Endothelial cell of umbilical vein (primary cell): ENCODE results near the gene CACNA2D3. TPM values are rescaled to one million over a fixed set of nuclear protein-coding genes. Genes with fewer than 3 reads are reported as not detected.

ENCODE experiments used
- BruUV-seq: library from RNA; stranded (reverse); fragments of 400-500 nt; replicated peaks from 2 replicates; lab custom pipeline; 2021; lab: Mats Ljungman, UMichigan
- CTCF ChIA-PET: fragments of 300-600, 350-600 bp; sonication (Branson Sonifier 250); formaldehyde crosslinking; loops from one replicate; lab custom pipeline; 2021; ENCODE audit warnings: antibody characterized with exemption, inconsistent platforms; lab: Charles Lee
- POLR2A ChIA-PET: fragments of 300-600, 350-600 bp; sonication (Branson Sonifier 250); formaldehyde crosslinking; loops from one replicate; lab custom pipeline; 2021; ENCODE audit warnings: antibody characterized with exemption, inconsistent platforms; lab: Charles Lee
- DNase-seq: peaks from one replicate; pipeline ENCODE4 v3.0.0-alpha.2; 2011; ENCODE audit warnings: low read depth, low spot score
- FAIRE-seq: peaks from 2 replicates; lab custom pipeline; 2011; peaks lifted over from hg19 to GRCh38; lab: Jason Lieb, UNC
- H2AFZ ChIP-seq: 2 replicates; pipeline ENCODE4 v1.6.0; 2012; ENCODE audit warnings: low read depth, low read length, control low read depth, inconsistent platforms
- H3K27ac ChIP-seq: 2 replicates; pipeline ENCODE4 v1.5.1; 2011; ENCODE audit warnings: low read depth, mild to moderate bottlenecking, control low read depth, low read length, moderate library complexity; ENCODE audit not compliant: insufficient read depth
- H3K27me3 ChIP-seq, 2 experiments: 2 replicates each; pipeline versions ENCODE4 v1.6.0 to v1.6.1; 2011; ENCODE audit warnings: low read length in 2 of 2, mixed read lengths in 1 of 2; ENCODE audit not compliant: control insufficient read depth in 2 of 2, insufficient read depth in 2 of 2
- H3K36me3 ChIP-seq, 2 experiments: 2 replicates in 1 of 2; 3 replicates in 1 of 2; pipeline ENCODE4 v1.5.1; 2011; ENCODE audit warnings: low read length in 2 of 2, mild to moderate bottlenecking in 1 of 2, moderate library complexity in 1 of 2; ENCODE audit not compliant: control insufficient read depth in 2 of 2, insufficient read depth in 2 of 2; ENCODE audit errors: extremely low read depth in 1 of 2
- H3K4me1 ChIP-seq: 3 replicates; pipeline ENCODE4 v1.5.1; 2011; ENCODE audit warnings: mild to moderate bottlenecking, low read length; ENCODE audit not compliant: control insufficient read depth, insufficient read depth; ENCODE audit errors: extremely low read depth
- H3K4me2 ChIP-seq: 2 replicates; pipeline ENCODE4 v1.6.1; 2011; ENCODE audit warnings: low read length, control low read depth, mixed read lengths; ENCODE audit not compliant: insufficient read depth
- H3K4me3 ChIP-seq, 3 experiments: fragments of 200-600 bp in 1 of 3; sonication (generic), shearing (Covaris generic) in 1 of 3; replicated peaks in 1 of 3; 2 replicates each; pipeline ENCODE4 v1.5.1; 2011 to 2016; ENCODE audit warnings: control low read depth in 3 of 3, low read length in 3 of 3, mild to moderate bottlenecking in 2 of 3, inconsistent platforms in 1 of 3, low read depth in 1 of 3, moderate library complexity in 1 of 3; ENCODE audit not compliant: insufficient read depth in 1 of 3
- H3K79me2 ChIP-seq: 2 replicates; pipeline ENCODE4 v1.6.0; 2012; ENCODE audit warnings: low read length, inconsistent platforms; ENCODE audit not compliant: control insufficient read depth, insufficient read depth
- H3K9ac ChIP-seq: replicated peaks from 2 replicates; pipeline ENCODE3; 2011; ENCODE audit warnings: low read length, control low read depth; ENCODE audit not compliant: insufficient read depth; ENCODE audit errors: extremely low read depth
- H3K9me1 ChIP-seq: replicated peaks from 3 replicates; pipeline ENCODE4 v1.6.0; 2011; ENCODE audit warnings: mild to moderate bottlenecking, low read length; ENCODE audit not compliant: control insufficient read depth, insufficient read depth; ENCODE audit errors: extremely low read depth
- H3K9me3 ChIP-seq: replicated peaks from 2 replicates; pipeline ENCODE4 v1.5.1; 2012; ENCODE audit warnings: low read length, inconsistent platforms; ENCODE audit not compliant: control insufficient read depth, insufficient read depth
- H4K20me1 ChIP-seq: replicated peaks from 2 replicates; pipeline ENCODE3; 2011; ENCODE audit warnings: mild to moderate bottlenecking, low read length; ENCODE audit not compliant: control insufficient read depth, insufficient read depth; ENCODE audit errors: extremely low read depth
- EZH2 ChIP-seq: IDR thresholded peaks from 2 replicates; pipeline ENCODE4 v1.6.1; 2012; ENCODE audit warnings: borderline replicate concordance, low read depth, mild to moderate bottlenecking, moderate library complexity, low read length, inconsistent platforms; ENCODE audit not compliant: severe bottlenecking
- FOS ChIP-seq: IDR thresholded peaks from 2 replicates; pipeline ENCODE4 v1.6.1; 2011; ENCODE audit warnings: mild to moderate bottlenecking, low read length, moderate library complexity, borderline replicate concordance; ENCODE audit not compliant: insufficient read depth
- GATA2 ChIP-seq: IDR thresholded peaks from 2 replicates; pipeline ENCODE4 v1.7.0; 2011; ENCODE audit warnings: low read depth, mild to moderate bottlenecking, moderate library complexity, mixed read lengths, low read length; ENCODE audit not compliant: insufficient read length, insufficient read depth
- JUN ChIP-seq: IDR thresholded peaks from 2 replicates; pipeline ENCODE4 v1.6.1; 2011; ENCODE audit warnings: borderline replicate concordance, low read depth; ENCODE audit not compliant: insufficient read length, insufficient read depth
- MYC ChIP-seq: IDR thresholded peaks from one replicate; pipeline ENCODE4 v1.6.1; 2011; ENCODE audit warnings: mild to moderate bottlenecking, low read depth, low read length
- POLR2A ChIP-seq: IDR thresholded peaks from 2 replicates; pipeline ENCODE4 v1.6.1; 2012; ENCODE audit warnings: low read depth, mild to moderate bottlenecking, control low read depth, low read length
- POLR2AphosphoS5 ChIP-seq: IDR thresholded peaks from 2 replicates; pipeline ENCODE4 v1.6.1; 2012; ENCODE audit warnings: low read depth, mild to moderate bottlenecking, control low read depth, low read length, moderate library complexity; ENCODE audit not compliant: insufficient read depth
- dilution Hi-C: fragments of 300-500 bp; cut with MboI; formaldehyde crosslinking; loops from one replicate; pipeline ENCODE4 v1.15.0; 2019; ENCODE audit warnings: low sequenced_read_pairs; ENCODE audit not compliant: extremely low pct_ligation_motif_present
- intact Hi-C: fragments of 100-400 bp; cut with micrococcal nuclease; formaldehyde crosslinking; loops from one replicate; pipeline ENCODE4 v1.10.0; 2022
- polyA plus RNA-seq, 4 experiments: library from polyadenylated mRNA; depleted of rRNA in 3 of 4; stranded (reverse) in 3 of 4; unstranded in 1 of 4; fragments of >200 nt; gene quantifications; 2 replicates each; pipeline versions ENCODE4 v1.2.1 to v1.2.3, GENCODE V29; 2011 to 2012; ENCODE audit warnings: missing spikeins in 1 of 4
- total RNA-seq: library from RNA; stranded (reverse); gene quantifications from 2 replicates; pipeline ENCODE4 v1.2.3, GENCODE V29; 2021
- TF ChIP-seq, protein P1 (sequence below), 2 donors: IDR thresholded peaks; 1 replicate in 1 of 2; 2 replicates in 1 of 2; pipeline ENCODE4 v1.5.1; 2011; ENCODE audit warnings: low read length in 2 of 2, mild to moderate bottlenecking in 2 of 2, moderate library complexity in 2 of 2, control low read depth in 1 of 2, inconsistent platforms in 1 of 2, low read depth in 1 of 2; ENCODE audit not compliant: insufficient read depth in 1 of 2; ENCODE audit errors: extremely low read depth in 1 of 2
- TF ChIP-seq, protein P2 (sequence below): IDR thresholded peaks from 2 replicates; pipeline ENCODE4 v1.6.1; 2011; ENCODE audit not compliant: insufficient read depth, insufficient read length

The CACNA2D3 gene
- total and polyA plus RNA-seq, 2 donors (not counting 3 experiments of a cell fraction or from before 2014, with no cell fraction given), result not detected

DNA sequence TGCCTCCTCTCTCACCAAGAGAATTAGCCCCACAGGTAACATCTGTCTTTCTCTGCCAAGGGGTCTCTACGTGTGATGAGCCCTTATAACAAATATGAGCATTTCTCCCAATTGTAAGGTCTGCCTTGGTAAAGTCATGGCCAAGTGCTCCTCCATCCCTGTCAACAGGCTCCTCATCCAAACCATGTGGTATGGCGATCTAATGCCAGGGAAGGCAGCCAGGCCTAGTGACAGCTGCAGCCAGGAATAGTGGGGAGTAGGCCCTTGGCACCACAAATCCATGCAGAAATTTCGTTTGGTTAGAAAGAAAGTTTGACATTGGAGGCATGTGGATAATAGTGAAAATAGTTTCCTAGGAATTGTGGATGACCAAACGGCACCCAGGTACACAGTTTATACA is 810.3 kb downstream of the CACNA2D3 start:
- no peaks in the 10 kb centered on the region for H3K9me1 ChIP-seq
- no peaks in the 10 kb centered on the region for H4K20me1 ChIP-seq
- no peak overlapping the region for H3K9ac ChIP-seq
- no peak for FAIRE-seq
- POLR2A ChIA-PET, result no interaction called here
- no peaks in the 10 kb centered on the region for H3K79me2 ChIP-seq
- DNase-seq, result no peak
- H3K9me3 ChIP-seq, result peaks cover 1% of the 10 kb centered on the region
- no peaks in the 10 kb centered on the region for H3K36me3 ChIP-seq
- dilution Hi-C loops (no loop called here), intact Hi-C loops (no loop called here)
- no TSS peak for BruUV-seq
- H3K4me1 ChIP-seq, result no peaks in the 10 kb centered on the region
- TF ChIP-seq, protein P1, sequence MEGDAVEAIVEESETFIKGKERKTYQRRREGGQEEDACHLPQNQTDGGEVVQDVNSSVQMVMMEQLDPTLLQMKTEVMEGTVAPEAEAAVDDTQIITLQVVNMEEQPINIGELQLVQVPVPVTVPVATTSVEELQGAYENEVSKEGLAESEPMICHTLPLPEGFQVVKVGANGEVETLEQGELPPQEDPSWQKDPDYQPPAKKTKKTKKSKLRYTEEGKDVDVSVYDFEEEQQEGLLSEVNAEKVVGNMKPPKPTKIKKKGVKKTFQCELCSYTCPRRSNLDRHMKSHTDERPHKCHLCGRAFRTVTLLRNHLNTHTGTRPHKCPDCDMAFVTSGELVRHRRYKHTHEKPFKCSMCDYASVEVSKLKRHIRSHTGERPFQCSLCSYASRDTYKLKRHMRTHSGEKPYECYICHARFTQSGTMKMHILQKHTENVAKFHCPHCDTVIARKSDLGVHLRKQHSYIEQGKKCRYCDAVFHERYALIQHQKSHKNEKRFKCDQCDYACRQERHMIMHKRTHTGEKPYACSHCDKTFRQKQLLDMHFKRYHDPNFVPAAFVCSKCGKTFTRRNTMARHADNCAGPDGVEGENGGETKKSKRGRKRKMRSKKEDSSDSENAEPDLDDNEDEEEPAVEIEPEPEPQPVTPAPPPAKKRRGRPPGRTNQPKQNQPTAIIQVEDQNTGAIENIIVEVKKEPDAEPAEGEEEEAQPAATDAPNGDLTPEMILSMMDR (IDR thresholded peaks at IDR 0.05; ENCODE audit: extremely low read depth in 1 of 2, insufficient read depth in 1 of 2, low read depth in 1 of 2, low read length in 2 of 2), result no peak
- TF ChIP-seq POLR2A, result no peak
- no peak for TF ChIP-seq MYC
- no peak for TF ChIP-seq JUN
- no peak for TF ChIP-seq FOS
- TF ChIP-seq POLR2AphosphoS5, result no peak
- no peaks in the 10 kb centered on the region for H3K27me3 ChIP-seq
- H3K4me2 ChIP-seq, result no peak overlapping the region
- H3K4me3 ChIP-seq, result no peak overlapping the region
- no peak overlapping the region for H3K27ac ChIP-seq
- no peak overlapping the region for H2AFZ ChIP-seq
- CTCF ChIA-PET, result no interaction called here

DNA sequence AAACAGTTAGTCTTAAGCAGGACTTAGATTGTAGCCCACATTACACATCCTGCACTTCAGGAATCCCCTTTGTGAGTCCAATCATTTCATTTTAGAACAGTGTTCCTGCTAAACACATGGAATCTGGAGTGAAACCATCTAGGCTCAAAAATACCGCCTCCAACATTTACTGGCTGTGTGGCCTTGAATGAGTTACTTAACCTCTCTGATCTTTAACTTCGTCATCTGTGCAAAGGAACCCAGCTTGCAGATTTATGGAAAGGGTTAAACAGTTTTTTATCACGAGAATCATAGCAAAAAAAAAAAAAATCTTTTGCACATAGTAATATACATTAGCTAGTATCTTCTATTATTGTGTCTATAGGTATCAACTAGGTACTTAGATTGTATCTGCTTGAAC is 813.5 kb downstream of the CACNA2D3 start:
- ChIA-PET POLR2A (no interaction called here), CTCF (no interaction called here)
- intact Hi-C loops (no loop called here), dilution Hi-C loops (no loop called here)
- Histone ChIP-seq H4K20me1 (no peaks in the 10 kb centered on the region), H3K9me3 (peaks cover 2% of the 10 kb centered on the region), H3K9ac (no peak overlapping the region), H3K4me3 (no peak overlapping the region), H3K4me2 (no peak overlapping the region), H3K9me1 (no peaks in the 10 kb centered on the region), H3K27me3 (no peaks in the 10 kb centered on the region), H3K79me2 (no peaks in the 10 kb centered on the region), H2AFZ (no peak overlapping the region), H3K27ac (no peak overlapping the region), H3K4me1 (no peaks in the 10 kb centered on the region), H3K36me3 (no peaks in the 10 kb centered on the region)
- DNase-seq (no peak), FAIRE-seq (no peak)
- TF ChIP-seq GATA2, result no peak
- TF ChIP-seq POLR2A, result no peak
- TF ChIP-seq JUN, result no peak
- TF ChIP-seq, protein P1 (IDR thresholded peaks at IDR 0.05; ENCODE audit: extremely low read depth in 1 of 2, insufficient read depth in 1 of 2, low read depth in 1 of 2, low read length in 2 of 2), result no peak
- no peak for TF ChIP-seq POLR2AphosphoS5
- no peak for TF ChIP-seq MYC
- TF ChIP-seq EZH2, result no peak
- TF ChIP-seq, protein P2, sequence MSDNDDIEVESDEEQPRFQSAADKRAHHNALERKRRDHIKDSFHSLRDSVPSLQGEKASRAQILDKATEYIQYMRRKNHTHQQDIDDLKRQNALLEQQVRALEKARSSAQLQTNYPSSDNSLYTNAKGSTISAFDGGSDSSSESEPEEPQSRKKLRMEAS, result no peak
- no peak for TF ChIP-seq FOS
- no TSS peak for BruUV-seq
